ENCODE measurements around the gene MLLT1.

MLLT1 gene

GRCh38 chr19:6270822-6271221 is 9.0 kb downstream of the MLLT1 start:
- no peak overlapping the region for H3K4me3 ChIP-seq (ENCODE audit: low read length)
- no peak for TF ChIP-seq CTCF (conservative IDR thresholded peaks at IDR 0.05; ENCODE audit: low read depth, low read length)
- DNase-seq (ENCODE audit: low read depth): no peak

- no peak overlapping the region for H3K4me3 ChIP-seq (ENCODE audit: low read length)
- TF ChIP-seq CTCF (conservative IDR thresholded peaks at IDR 0.05; ENCODE audit: low read depth, low read length): no peak
- no peak for DNase-seq (ENCODE audit: low read depth)
These were observed 9.6 kb downstream of the MLLT1 start for GRCh38 chr19:6270076-6270745.

- DNase-seq (ENCODE audit: low read depth): no peak
- H3K4me3 ChIP-seq (ENCODE audit: low read length): no peak overlapping the region
- TF ChIP-seq CTCF (conservative IDR thresholded peaks at IDR 0.05; ENCODE audit: low read depth, low read length): no peak
These were observed 10.5 kb downstream of the MLLT1 start for GRCh38 chr19:6269101-6269886.

GRCh38 chr19:6268382-6268771 is 11.4 kb downstream of the MLLT1 start:
- no peak overlapping the region for H3K4me3 ChIP-seq (ENCODE audit: low read length)
- TF ChIP-seq CTCF (conservative IDR thresholded peaks at IDR 0.05; ENCODE audit: low read depth, low read length): no peak
- DNase-seq (ENCODE audit: low read depth): no peak

- DNase-seq (ENCODE audit: low read depth): no peak
- H3K4me3 ChIP-seq (ENCODE audit: low read length): no peak overlapping the region
- no peak for TF ChIP-seq CTCF (conservative IDR thresholded peaks at IDR 0.05; ENCODE audit: low read depth, low read length)
These were observed 12.0 kb downstream of the MLLT1 start for GRCh38 chr19:6267552-6268381.

- DNase-seq (ENCODE audit: low read depth): no peak
- no peak for TF ChIP-seq CTCF (conservative IDR thresholded peaks at IDR 0.05; ENCODE audit: low read depth, low read length)
- no peak overlapping the region for H3K4me3 ChIP-seq (ENCODE audit: low read length)
These were observed 15.0 kb downstream of the MLLT1 start for GRCh38 chr19:6264803-6265202.

Measured in retinal pigment epithelial cell (primary cell).